CD4-positive, alpha-beta T cell (primary cell): ENCODE results near the gene ADH5. TPM values are rescaled to one million over a fixed set of nuclear protein-coding genes. Genes with fewer than 3 reads are reported as not detected.
"Not testable (repeated sequence)": the region's sequence is repeated elsewhere in the genome, so short reads cannot be mapped to it uniquely, and the experiment has no call there.

Experiments used
- ATAC-seq: fragments of 200-7000 bp; cut with Tn5 transposase; one replicate; pipeline ENCODE4 v1.10.0; 2022; ENCODE audit warnings: mild to moderate bottlenecking; ENCODE audit not compliant: poor library complexity
- CTCF ChIA-PET: fragments of 350-600 bp; sonication (Branson Sonifier 250); formaldehyde crosslinking; loops from one replicate; lab custom pipeline; 2021; ENCODE audit warnings: antibody characterized with exemption, inconsistent platforms; lab: Charles Lee
- POLR2A ChIA-PET: fragments of 350-600 bp; sonication (Branson Sonifier 250); formaldehyde crosslinking; loops from one replicate; lab custom pipeline; 2021; ENCODE audit warnings: antibody characterized with exemption, inconsistent platforms; lab: Charles Lee
- DNase-seq, 14 experiments: peaks; one replicate each; pipeline ENCODE4 v3.0.0-alpha.2; 2013 to 2020; ENCODE audit warnings: mixed read lengths in 2 of 14
- H3K27ac ChIP-seq, 2 donors: one replicate each; pipeline versions ENCODE4 v1.5.1 to v1.7.0; 2013; ENCODE audit warnings: low read length in 2 of 2, low read depth in 1 of 2, mild to moderate bottlenecking in 1 of 2
- H3K27me3 ChIP-seq, 2 experiments: 1 replicate in 1 of 2; 2 replicates in 1 of 2; pipeline versions ENCODE4 v1.6.1 to v1.7.0; 2013; ENCODE audit warnings: low read length in 2 of 2, control low read depth in 1 of 2, mild to moderate bottlenecking in 1 of 2, moderate library complexity in 1 of 2; ENCODE audit not compliant: insufficient read depth in 2 of 2, control insufficient read depth in 1 of 2
- H3K36me3 ChIP-seq: one replicate; pipeline ENCODE4 v1.6.1; 2013; ENCODE audit warnings: low read length, control low read depth; ENCODE audit not compliant: insufficient read depth
- H3K4me1 ChIP-seq: one replicate; pipeline ENCODE4 v1.6.1; 2013; ENCODE audit warnings: low read length, control low read depth; ENCODE audit not compliant: insufficient read depth
- H3K4me3 ChIP-seq: one replicate; pipeline ENCODE4 v1.5.1; 2013; ENCODE audit warnings: mild to moderate bottlenecking, low read length, moderate library complexity
- H3K9me3 ChIP-seq, 2 experiments: 1 replicate in 1 of 2; 2 replicates in 1 of 2; pipeline versions ENCODE4 v1.6.1 to v1.7.0; 2013; ENCODE audit warnings: low read length in 2 of 2, mild to moderate bottlenecking in 2 of 2, control low read depth in 1 of 2, moderate library complexity in 1 of 2; ENCODE audit not compliant: control insufficient read depth in 1 of 2, insufficient read depth in 1 of 2
- H3K27ac Mint-ChIP-seq: one replicate; pipeline ENCODE4 v1.8.0; 2020; ENCODE audit warnings: mixed read lengths
- H3K27me3 Mint-ChIP-seq: one replicate; pipeline ENCODE4 v1.8.0; 2021; ENCODE audit warnings: mixed read lengths
- H3K36me3 Mint-ChIP-seq: one replicate; pipeline ENCODE4 v1.8.0; 2021; ENCODE audit warnings: low read depth, mixed read lengths
- H3K4me1 Mint-ChIP-seq: one replicate; pipeline ENCODE4 v1.8.0; 2021; ENCODE audit warnings: low read depth, mixed read lengths
- H3K4me3 Mint-ChIP-seq: one replicate; pipeline ENCODE4 v1.8.0; 2020; ENCODE audit warnings: mild to moderate bottlenecking, mixed read lengths
- H3K9me3 Mint-ChIP-seq: one replicate; pipeline ENCODE4 v1.8.0; 2020; ENCODE audit warnings: mixed read lengths
- intact Hi-C, 2 experiments: fragments of 100-400 bp; cut with DNase I in 1 of 2; cut with micrococcal nuclease in 1 of 2; formaldehyde crosslinking; loops; one replicate each; pipeline versions ENCODE4 v1.15.1 to v1.9.0; 2023 to 2025; cut with DNase I, micrococcal nuclease
- total RNA-seq, 174 experiments: library from RNA in 2 of 174; stranded (reverse) in 2 of 174; gene quantifications; one replicate each; pipeline ENCODE4 v1.2.3 and lab custom pipeline; 2021 to 2026
- TF ChIP-seq, protein P1 (sequence below): fragments of 200-600 bp; IDR thresholded peaks from one replicate; pipeline ENCODE4 v1.8.0; 2022; ENCODE audit warnings: antibody characterized with exemption, mild to moderate bottlenecking

Gene ADH5
- total RNA-seq, 2 experiments from 2014 or later, result 49.1 to 52.0 TPM

DNA sequence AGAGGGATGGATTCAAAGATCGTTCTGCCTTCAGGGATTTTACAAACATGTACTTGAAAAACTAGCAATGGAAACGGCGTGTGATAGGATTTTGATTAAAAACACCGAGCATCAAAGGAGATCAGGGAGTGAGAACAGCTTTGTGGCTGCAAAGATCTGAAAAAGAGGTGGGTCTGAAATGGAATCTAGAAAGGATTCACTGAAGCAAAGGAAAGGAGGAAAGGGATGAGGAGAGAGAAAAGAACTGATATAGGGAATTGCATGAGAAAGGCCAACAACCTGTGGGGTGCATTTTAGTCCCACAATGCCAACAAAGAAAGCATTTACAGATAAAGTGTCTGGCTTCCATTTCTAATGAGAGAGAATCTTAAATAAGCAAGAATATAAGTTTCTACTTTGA is 32.4 kb upstream of the ADH5 start:
- intact Hi-C loops, result no loop called here
- Histone ChIP-seq H3K9me3 (no peaks in the 10 kb centered on the region), H3K4me3 (no peak overlapping the region), H3K27me3 (no peaks in the 10 kb centered on the region), H3K36me3 (no peaks in the 10 kb centered on the region), H3K27ac (no peak overlapping the region), H3K4me1 (no peaks in the 10 kb centered on the region)
- POLR2A ChIA-PET, result no interaction called here
- no peaks in the 10 kb centered on the region for H3K9me3 Mint-ChIP-seq
- H3K4me1 Mint-ChIP-seq, result no peaks in the 10 kb centered on the region
- H3K27ac Mint-ChIP-seq, result no peak overlapping the region
- ATAC-seq, result no peak
- CTCF ChIA-PET, result interaction anchor here (0.7 kb wide), 1 partner anchor 284 kb away, joined by 3 read pairs; no protein-coding TSS in a partner anchor
- peaks cover 4% of the 10 kb centered on the region for H3K27me3 Mint-ChIP-seq
- no peak overlapping the region for H3K4me3 Mint-ChIP-seq
- DNase-seq, result no peak
- TF ChIP-seq, protein P1, sequence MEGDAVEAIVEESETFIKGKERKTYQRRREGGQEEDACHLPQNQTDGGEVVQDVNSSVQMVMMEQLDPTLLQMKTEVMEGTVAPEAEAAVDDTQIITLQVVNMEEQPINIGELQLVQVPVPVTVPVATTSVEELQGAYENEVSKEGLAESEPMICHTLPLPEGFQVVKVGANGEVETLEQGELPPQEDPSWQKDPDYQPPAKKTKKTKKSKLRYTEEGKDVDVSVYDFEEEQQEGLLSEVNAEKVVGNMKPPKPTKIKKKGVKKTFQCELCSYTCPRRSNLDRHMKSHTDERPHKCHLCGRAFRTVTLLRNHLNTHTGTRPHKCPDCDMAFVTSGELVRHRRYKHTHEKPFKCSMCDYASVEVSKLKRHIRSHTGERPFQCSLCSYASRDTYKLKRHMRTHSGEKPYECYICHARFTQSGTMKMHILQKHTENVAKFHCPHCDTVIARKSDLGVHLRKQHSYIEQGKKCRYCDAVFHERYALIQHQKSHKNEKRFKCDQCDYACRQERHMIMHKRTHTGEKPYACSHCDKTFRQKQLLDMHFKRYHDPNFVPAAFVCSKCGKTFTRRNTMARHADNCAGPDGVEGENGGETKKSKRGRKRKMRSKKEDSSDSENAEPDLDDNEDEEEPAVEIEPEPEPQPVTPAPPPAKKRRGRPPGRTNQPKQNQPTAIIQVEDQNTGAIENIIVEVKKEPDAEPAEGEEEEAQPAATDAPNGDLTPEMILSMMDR, result no peak
- no peaks in the 10 kb centered on the region for H3K36me3 Mint-ChIP-seq

DNA sequence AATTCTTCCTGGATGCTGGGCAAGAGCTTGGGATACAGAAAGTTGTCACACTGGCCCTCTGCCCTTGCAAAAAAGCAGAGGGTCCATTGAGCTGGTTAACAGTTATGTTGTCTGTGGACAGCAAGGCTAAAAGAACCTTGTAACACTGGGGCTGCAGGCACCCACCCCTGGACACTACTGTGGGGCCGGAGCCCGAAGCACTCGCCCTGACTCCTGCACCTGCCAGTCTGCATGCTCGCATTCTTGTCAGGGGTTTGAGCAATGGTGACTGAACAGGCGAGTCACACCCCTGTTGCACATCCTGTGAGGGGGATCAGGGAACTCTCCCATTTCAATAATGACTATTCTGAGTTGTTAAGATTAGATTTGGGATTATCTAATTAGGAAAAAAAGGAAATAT is 31.9 kb upstream of the ADH5 start:
- ATAC-seq, result no peak
- H3K27ac Mint-ChIP-seq, result no peak overlapping the region
- no peaks in the 10 kb centered on the region for H3K36me3 Mint-ChIP-seq
- Histone ChIP-seq H3K4me3 (no peak overlapping the region), H3K27ac (no peak overlapping the region), H3K27me3 (no peaks in the 10 kb centered on the region), H3K36me3 (no peaks in the 10 kb centered on the region), H3K9me3 (no peaks in the 10 kb centered on the region), H3K4me1 (no peaks in the 10 kb centered on the region)
- H3K27me3 Mint-ChIP-seq, result no peaks in the 10 kb centered on the region
- intact Hi-C loops, result no loop called here
- no peak overlapping the region for H3K4me3 Mint-ChIP-seq
- ChIA-PET CTCF (no interaction called here), POLR2A (no interaction called here)
- DNase-seq, result no peak
- H3K4me1 Mint-ChIP-seq, result no peaks in the 10 kb centered on the region
- H3K9me3 Mint-ChIP-seq, result no peaks in the 10 kb centered on the region
- TF ChIP-seq, protein P1, result no peak

DNA sequence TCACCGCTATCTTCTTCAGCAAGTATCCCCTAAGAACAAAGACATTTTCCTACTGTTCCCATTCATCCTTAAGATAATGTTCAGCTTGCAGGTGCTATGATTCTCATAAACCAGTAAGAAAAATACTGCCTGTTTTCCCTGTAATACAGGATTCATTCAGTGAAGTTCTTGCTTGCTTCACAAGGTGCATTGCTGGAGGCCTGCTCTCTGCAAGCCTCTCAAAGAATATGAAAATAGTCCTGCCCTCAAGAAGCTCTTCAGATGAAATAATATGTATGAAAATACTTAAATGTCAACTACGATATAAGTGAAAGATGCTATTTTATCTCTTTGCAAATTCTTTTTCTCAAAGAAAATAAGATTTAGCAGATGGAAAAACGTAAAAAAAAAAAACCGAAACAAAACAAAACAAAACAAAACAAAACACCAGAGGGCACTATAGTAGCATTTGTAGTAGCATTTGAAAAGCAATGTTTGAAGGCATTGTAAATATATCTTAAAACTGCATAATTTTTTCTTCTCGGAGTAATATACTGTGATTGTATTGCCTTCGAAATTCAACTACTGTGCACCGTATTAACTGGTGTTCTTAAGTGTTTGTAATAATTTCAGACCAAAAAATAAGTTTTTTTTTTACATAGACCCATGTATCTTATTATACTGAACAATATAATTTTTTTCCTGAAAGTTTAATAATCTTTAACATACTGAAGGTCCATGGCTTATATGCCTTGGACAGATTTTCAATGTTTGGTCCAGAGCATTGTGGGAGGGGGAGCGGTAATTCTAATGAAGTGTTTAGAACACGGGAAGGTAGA is 29.5 kb upstream of the ADH5 start:
- DNase-seq (peak in 3 of 14 experiments; percentile 7 to 21 (median 15)), ATAC-seq (no peak)
- H3K9me3 ChIP-seq, result no peaks in the 10 kb centered on the region
- H3K4me3 Mint-ChIP-seq, result no peak overlapping the region
- H3K27me3 Mint-ChIP-seq, result no peaks in the 10 kb centered on the region
- no peak overlapping the region for H3K27ac ChIP-seq
- ChIA-PET POLR2A (no interaction called here), CTCF (no interaction called here)
- TF ChIP-seq, protein P1, result no peak
- no peaks in the 10 kb centered on the region for H3K36me3 Mint-ChIP-seq
- no peaks in the 10 kb centered on the region for H3K27me3 ChIP-seq
- no peaks in the 10 kb centered on the region for H3K4me1 Mint-ChIP-seq
- H3K4me1 ChIP-seq, result no peaks in the 10 kb centered on the region
- no peaks in the 10 kb centered on the region for H3K9me3 Mint-ChIP-seq
- no peaks in the 10 kb centered on the region for H3K36me3 ChIP-seq
- no peak overlapping the region for H3K27ac Mint-ChIP-seq
- intact Hi-C loops, result loop anchor here (1.0 to 10.0 kb wide), 5 partner anchors 287 to 947 kb away; no protein-coding TSS in a partner anchor
- H3K4me3 ChIP-seq, result no peak overlapping the region

DNA sequence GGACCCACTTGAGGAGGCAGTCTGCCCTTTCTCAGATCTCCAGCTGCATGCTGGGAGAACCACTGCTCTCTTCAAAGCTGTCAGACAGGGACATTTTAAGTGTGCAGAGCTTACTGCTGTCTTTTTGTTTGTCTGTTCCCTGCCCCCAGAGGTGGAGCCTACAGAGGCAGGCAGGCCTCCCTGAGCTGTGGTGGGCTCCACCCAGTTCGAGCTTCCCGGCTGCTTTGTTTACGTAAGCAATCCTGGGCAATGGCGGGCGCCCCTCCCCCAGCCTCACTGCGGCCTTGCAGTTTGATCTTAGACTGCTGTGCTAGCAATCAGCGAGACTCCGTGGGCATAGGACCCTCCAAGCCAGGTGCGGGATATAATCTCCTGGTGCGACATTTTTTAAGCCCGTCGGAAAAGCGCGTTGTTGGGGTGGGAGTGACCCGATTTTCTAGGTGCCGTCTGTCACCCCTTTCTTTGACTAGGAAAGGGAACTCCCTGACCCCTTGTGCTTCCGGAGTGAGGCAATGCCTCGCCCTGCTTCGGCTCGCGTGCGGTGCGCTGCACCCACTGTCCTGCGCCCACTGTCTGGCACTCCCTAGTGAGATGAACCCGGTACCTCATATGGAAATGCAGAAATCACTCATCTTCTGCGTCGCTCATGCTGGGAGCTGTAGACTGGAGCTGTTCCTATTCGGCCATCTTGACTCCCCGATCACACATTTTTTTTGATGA is 28.7 kb upstream of the ADH5 start:
- CTCF ChIA-PET, DNase-seq, H3K27me3 Mint-ChIP-seq, ATAC-seq, H3K4me3 ChIP-seq, H3K4me3 Mint-ChIP-seq, H3K4me1 Mint-ChIP-seq, H3K27ac Mint-ChIP-seq, H3K9me3 Mint-ChIP-seq, H3K36me3 Mint-ChIP-seq, H3K4me1 ChIP-seq, H3K27ac ChIP-seq, H3K9me3 ChIP-seq, H3K36me3 ChIP-seq, POLR2A ChIA-PET, H3K27me3 ChIP-seq: not testable (repeated sequence)
- intact Hi-C loops, result loop anchor here (10.0 kb wide), 2 partner anchors 688 to 948 kb away; no protein-coding TSS in a partner anchor

DNA sequence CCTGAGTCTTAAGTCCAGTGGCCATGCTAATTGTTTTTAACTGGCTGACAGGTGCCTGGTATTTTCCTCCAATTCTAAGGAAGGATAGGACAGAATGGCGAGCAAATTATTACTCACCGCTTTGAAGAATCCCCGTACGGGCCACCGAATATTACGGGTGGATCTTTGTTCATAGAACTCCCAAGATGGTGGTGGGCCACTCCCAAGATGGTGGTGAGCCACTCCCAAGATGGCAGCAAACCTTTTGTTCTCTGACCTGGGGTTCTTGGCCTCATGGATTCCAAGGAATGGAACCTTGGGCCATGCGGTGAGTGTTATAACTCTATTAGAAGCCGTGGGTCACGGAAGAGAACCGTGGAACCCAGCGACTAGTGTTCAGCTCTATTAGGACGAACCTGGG is 20.7 kb upstream of the ADH5 start:
- ATAC-seq, H3K4me1 Mint-ChIP-seq, H3K27me3 ChIP-seq, H3K27ac Mint-ChIP-seq, H3K27me3 Mint-ChIP-seq, H3K9me3 ChIP-seq, H3K4me3 ChIP-seq, H3K36me3 Mint-ChIP-seq, H3K4me3 Mint-ChIP-seq, H3K27ac ChIP-seq, H3K9me3 Mint-ChIP-seq, H3K36me3 ChIP-seq, DNase-seq, intact Hi-C loops, H3K4me1 ChIP-seq: not testable (repeated sequence)
- CTCF ChIA-PET, result interaction anchor here (0.8 kb wide), 1 partner anchor 18 kb away, joined by 3 read pairs; no protein-coding TSS in a partner anchor
- POLR2A ChIA-PET, result interaction anchor here (1.2 kb wide), 1 partner anchor 114 kb away, joined by 3 read pairs; the partner anchor contains the start of gene METAP1
